ENCODE measurements around the gene RACGAP1. TPM values are rescaled to one million over a fixed set of nuclear protein-coding genes. Genes with fewer than 3 reads are reported as not detected.

Gene RACGAP1
- polyA plus RNA-seq, 1 donor from 2014 or later, result 18.3 TPM

GRCh38 chr12:50003595-50003994 lies 21.7 kb downstream of the RACGAP1 start:
- H4K20me1 ChIP-seq (ENCODE audit: insufficient read depth), result no peaks in the 10 kb centered on the region
- no peaks in the 10 kb centered on the region for H3K79me2 ChIP-seq (replicated peaks; ENCODE audit: insufficient read depth, low read length)
- no peaks in the 10 kb centered on the region for H3K9me3 ChIP-seq (ENCODE audit: low read length)
- no peak for TF ChIP-seq POLR2AphosphoS5 (IDR thresholded peaks at IDR 0.05)
- TF ChIP-seq REST (IDR thresholded peaks at IDR 0.05; ENCODE audit: borderline replicate concordance), result no peak
- no peak for TF ChIP-seq MXI1 (conservative IDR thresholded peaks at IDR 0.05; ENCODE audit: poor library complexity, severe bottlenecking)
- TF ChIP-seq SMC3 (conservative IDR thresholded peaks at IDR 0.05; ENCODE audit: poor library complexity), result no peak
- no peak for TF ChIP-seq TAF1 (IDR thresholded peaks at IDR 0.05; ENCODE audit: low read depth)
- TF ChIP-seq EZH2 (IDR thresholded peaks at IDR 0.05; ENCODE audit: borderline replicate concordance, insufficient read depth, low read length, poor library complexity, severe bottlenecking), result no peak
- no peak for TF ChIP-seq EP300 (conservative IDR thresholded peaks at IDR 0.05; ENCODE audit: poor library complexity, severe bottlenecking)
- no peak for TF ChIP-seq CTCF (IDR thresholded peaks at IDR 0.05; ENCODE audit: poor library complexity, severe bottlenecking)
- TF ChIP-seq RAD21 (conservative IDR thresholded peaks at IDR 0.05), result no peak
- no peak overlapping the region for H3K9ac ChIP-seq (ENCODE audit: low read length)
- no peak overlapping the region for H3K4me3 ChIP-seq (ENCODE audit: low read length)
- no peaks in the 10 kb centered on the region for H3K27me3 ChIP-seq (ENCODE audit: insufficient read depth, low read depth, low read length)
- H3K9me2 ChIP-seq (ENCODE audit: insufficient read depth, low read length), result no peaks in the 10 kb centered on the region
- H2AFZ ChIP-seq (ENCODE audit: low read depth, low read length), result no peak overlapping the region
- no peak overlapping the region for H3K4me2 ChIP-seq (ENCODE audit: low read length)
- H3K36me3 ChIP-seq (ENCODE audit: insufficient read depth, low read length), result no peaks in the 10 kb centered on the region
- no peak overlapping the region for H3K27ac ChIP-seq (ENCODE audit: low read length)
- no peaks in the 10 kb centered on the region for H3F3A ChIP-seq (ENCODE audit: insufficient read depth, low read length, poor library complexity, severe bottlenecking)

- H4K20me1 ChIP-seq (ENCODE audit: insufficient read depth), result no peaks in the 10 kb centered on the region
- TF ChIP-seq EZH2 (IDR thresholded peaks at IDR 0.05; ENCODE audit: borderline replicate concordance, insufficient read depth, low read length, poor library complexity, severe bottlenecking), result no peak
- TF ChIP-seq RAD21 (conservative IDR thresholded peaks at IDR 0.05), result no peak
- TF ChIP-seq SMC3 (conservative IDR thresholded peaks at IDR 0.05; ENCODE audit: poor library complexity), result no peak
- TF ChIP-seq TAF1 (IDR thresholded peaks at IDR 0.05; ENCODE audit: low read depth), result no peak
- no peak for TF ChIP-seq POLR2AphosphoS5 (IDR thresholded peaks at IDR 0.05)
- H3K79me2 ChIP-seq (replicated peaks; ENCODE audit: insufficient read depth, low read length), result no peaks in the 10 kb centered on the region
- no peaks in the 10 kb centered on the region for H3K9me2 ChIP-seq (ENCODE audit: insufficient read depth, low read length)
- no peaks in the 10 kb centered on the region for H3K36me3 ChIP-seq (ENCODE audit: insufficient read depth, low read length)
- H3K4me3 ChIP-seq (ENCODE audit: low read length), result no peak overlapping the region
- no peak overlapping the region for H3K9ac ChIP-seq (ENCODE audit: low read length)
- H3K4me2 ChIP-seq (ENCODE audit: low read length), result no peak overlapping the region
- H2AFZ ChIP-seq (ENCODE audit: low read depth, low read length), result no peak overlapping the region
- no peaks in the 10 kb centered on the region for H3F3A ChIP-seq (ENCODE audit: insufficient read depth, low read length, poor library complexity, severe bottlenecking)
- H3K27ac ChIP-seq (ENCODE audit: low read length), result no peak overlapping the region
- no peaks in the 10 kb centered on the region for H3K9me3 ChIP-seq (ENCODE audit: low read length)
- H3K27me3 ChIP-seq (ENCODE audit: insufficient read depth, low read depth, low read length), result no peaks in the 10 kb centered on the region
Observed at GRCh38 chr12:49998453-49998852, 26.8 kb downstream of the RACGAP1 start.

Data from neural cell (in vitro differentiated cells).